Measurements from ENCODE around the gene ST14.
"Not testable (repeated sequence)": the region's sequence is repeated elsewhere in the genome, so short reads cannot be mapped to it uniquely, and the experiment has no call there.

Gene ST14

GRCh38 chr11:130246738-130247137, 87.2 kb downstream of the ST14 start:
- H3K4me3 ChIP-seq (ENCODE audit: control insufficient read depth, low read depth, low read length): no peak overlapping the region
- TF ChIP-seq CTCF (IDR thresholded peaks at IDR 0.05; ENCODE audit: control insufficient read depth, insufficient read depth, low read depth, low read length, missing control alignments): no peak
- no peak for DNase-seq (ENCODE audit: low read depth)

- TF ChIP-seq CTCF (IDR thresholded peaks at IDR 0.05; ENCODE audit: control insufficient read depth, insufficient read depth, low read depth, low read length, missing control alignments): no peak
- no peak for DNase-seq (ENCODE audit: low read depth)
- H3K4me3 ChIP-seq (ENCODE audit: control insufficient read depth, low read depth, low read length): no peak overlapping the region
Observed at GRCh38 chr11:130247319-130247718, 87.7 kb downstream of the ST14 start.

DNA sequence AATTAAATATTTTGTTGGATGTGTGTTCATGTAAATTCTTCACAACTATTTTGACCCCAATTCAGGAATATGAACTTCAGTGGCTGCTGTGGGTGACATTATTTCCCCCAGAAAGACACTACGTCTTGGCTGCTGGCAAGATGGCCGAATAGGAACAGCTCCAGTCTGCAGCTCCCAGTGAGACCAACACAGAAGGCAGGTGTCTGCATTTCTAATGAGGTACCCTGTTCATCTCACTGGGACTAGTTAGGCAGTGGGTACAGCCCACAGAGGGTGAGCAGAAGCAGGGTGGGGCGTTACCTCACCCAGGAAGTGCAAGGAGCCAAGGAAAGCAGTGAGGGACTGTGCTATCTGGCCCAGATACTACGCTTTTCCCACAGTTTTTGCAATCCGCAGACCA, 89.8 kb downstream of the ST14 start:
- no peak overlapping the region for H3K4me3 ChIP-seq (ENCODE audit: control insufficient read depth, low read depth, low read length)
- TF ChIP-seq CTCF (IDR thresholded peaks at IDR 0.05; ENCODE audit: control insufficient read depth, insufficient read depth, low read depth, low read length, missing control alignments): no peak
- no peak for DNase-seq (ENCODE audit: low read depth)

DNA sequence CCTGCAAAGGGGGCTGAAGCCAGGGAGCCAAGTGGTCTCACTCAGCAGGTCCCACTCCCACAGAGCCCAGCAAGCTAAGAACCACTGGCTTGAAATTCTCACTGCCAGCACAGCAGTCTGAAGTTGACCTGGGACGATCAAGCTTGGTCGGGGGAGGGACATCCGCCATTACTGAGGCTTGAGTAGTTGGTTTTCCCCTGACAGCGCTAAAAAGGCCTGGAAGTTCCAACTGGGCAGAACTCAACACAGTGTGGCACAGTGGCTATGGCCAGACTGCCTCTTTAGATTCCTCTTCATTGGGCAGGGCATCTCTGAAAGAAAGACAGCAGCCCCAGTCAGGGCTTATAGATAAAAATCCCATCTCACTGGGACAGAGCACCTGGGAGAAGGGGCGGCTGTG, 90.3 kb downstream of the ST14 start:
- DNase-seq (ENCODE audit: low read depth); H3K4me3 ChIP-seq (ENCODE audit: control insufficient read depth, low read depth, low read length): not testable (repeated sequence)

DNA sequence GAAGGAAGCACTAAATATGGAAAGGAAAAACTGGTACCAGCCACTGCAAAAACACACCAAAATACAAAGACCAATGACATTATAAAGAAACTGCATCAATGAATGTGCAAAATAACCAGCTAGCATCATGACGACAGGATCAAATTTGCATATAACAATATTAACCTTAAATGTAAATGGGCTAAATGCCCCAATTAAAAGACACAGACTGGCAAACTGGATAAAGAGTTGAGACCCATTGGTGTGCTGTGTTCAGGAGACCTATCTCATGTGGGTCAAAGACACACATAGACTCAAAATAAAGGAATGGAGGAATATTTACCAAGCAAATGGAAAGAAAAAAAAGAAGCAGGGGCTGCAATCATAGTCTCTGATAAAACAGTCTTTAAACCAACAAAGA, 92.2 kb downstream of the ST14 start:
- not testable (repeated sequence) for H3K4me3 ChIP-seq (ENCODE audit: control insufficient read depth, low read depth, low read length); DNase-seq (ENCODE audit: low read depth)

All from AG09309 (cell line).